Skeletal muscle tissue (tissue), 4 donors: ENCODE results near the gene PPIB. TPM values are rescaled to one million over a fixed set of nuclear protein-coding genes. Genes with fewer than 3 reads are reported as not detected.
A peak's percentile ranks its signal among the peaks of the same experiment; 100 is the strongest.

Experiments
- H3K27ac ChIP-seq: one replicate; pipeline ENCODE4 v1.7.0; 2013; ENCODE audit warnings: mild to moderate bottlenecking, low read depth, low read length, inconsistent platforms
- H3K27me3 ChIP-seq, 3 donors: one replicate each; pipeline ENCODE4 v1.7.0; 2013; ENCODE audit warnings: low read length in 3 of 3; ENCODE audit not compliant: control insufficient read depth in 3 of 3, insufficient read depth in 3 of 3
- H3K36me3 ChIP-seq, 3 donors: one replicate each; pipeline ENCODE4 v1.7.0; 2013; ENCODE audit warnings: low read length in 3 of 3; ENCODE audit not compliant: control insufficient read depth in 3 of 3, insufficient read depth in 3 of 3
- H3K4me1 ChIP-seq, 3 donors: one replicate each; pipeline ENCODE4 v1.7.0; 2013; ENCODE audit warnings: low read length in 3 of 3, mild to moderate bottlenecking in 3 of 3; ENCODE audit not compliant: control insufficient read depth in 3 of 3, insufficient read depth in 3 of 3
- H3K4me3 ChIP-seq, 3 donors: one replicate each; pipeline ENCODE4 v1.7.0; 2013; ENCODE audit warnings: low read length in 3 of 3
- H3K9ac ChIP-seq, 3 donors: one replicate each; pipeline ENCODE4 v1.7.0; 2013; ENCODE audit warnings: low read length in 3 of 3, mild to moderate bottlenecking in 3 of 3, moderate library complexity in 2 of 3, low read depth in 1 of 3
- H3K9me3 ChIP-seq, 3 donors: one replicate each; pipeline ENCODE4 v1.7.0; 2013; ENCODE audit warnings: low read length in 3 of 3; ENCODE audit not compliant: control insufficient read depth in 3 of 3
- total RNA-seq: library from RNA; depleted of rRNA; stranded (reverse); fragments of >200 nt; gene quantifications from one replicate; pipeline ENCODE4 v1.2.3, GENCODE V29; 2014
- donor health status: Osteomylitis.

The PPIB gene
- total RNA-seq, 1 donor from 2014 or later, result 199 TPM

- Histone ChIP-seq H3K9me3 (no peaks in the 10 kb centered on the region), H3K36me3 (peaks cover 25 to 38% (median 36%) of the 10 kb centered on the region in 3 donors), H3K9ac (no peak overlapping the region), H3K4me1 (peaks cover 0 to 3% (median 0%) of the 10 kb centered on the region in 3 donors), H3K27ac (no peak overlapping the region), H3K27me3 (peaks cover 0 to 4% (median 0%) of the 10 kb centered on the region in 3 donors), H3K4me3 (no peak overlapping the region)
These were observed 19.5 kb downstream of the PPIB start for GRCh38 chr15:64143276-64143675.

GRCh38 chr15:64141798-64142512 lies 20.9 kb downstream of the PPIB start:
- H3K36me3 ChIP-seq, result peaks cover 36 to 50% (median 49%) of the 10 kb centered on the region in 3 donors
- no peaks in the 10 kb centered on the region for H3K9me3 ChIP-seq
- peaks cover 0 to 3% (median 0%) of the 10 kb centered on the region in 3 donors for H3K4me1 ChIP-seq
- no peak overlapping the region for H3K4me3 ChIP-seq
- H3K27me3 ChIP-seq, result peaks cover 0 to 4% (median 0%) of the 10 kb centered on the region in 3 donors
- no peak overlapping the region for H3K27ac ChIP-seq
- no peak overlapping the region for H3K9ac ChIP-seq

GRCh38 chr15:64138331-64138941 lies 24.4 kb downstream of the PPIB start:
- no peak overlapping the region for H3K4me3 ChIP-seq
- H3K36me3 ChIP-seq, result peaks cover 52 to 60% (median 57%) of the 10 kb centered on the region in 3 donors
- H3K4me1 ChIP-seq, result peaks cover 0 to 5% (median 3%) of the 10 kb centered on the region in 3 donors
- H3K27me3 ChIP-seq, result no peaks in the 10 kb centered on the region
- H3K27ac ChIP-seq, result no peak overlapping the region
- no peak overlapping the region for H3K9ac ChIP-seq
- no peaks in the 10 kb centered on the region for H3K9me3 ChIP-seq

GRCh38 chr15:64137226-64137833 lies 25.5 kb downstream of the PPIB start:
- Histone ChIP-seq H3K4me3 (no peak overlapping the region), H3K9ac (no peak overlapping the region), H3K36me3 (peaks cover 55 to 64% (median 61%) of the 10 kb centered on the region in 3 donors), H3K9me3 (no peaks in the 10 kb centered on the region), H3K27me3 (no peaks in the 10 kb centered on the region), H3K27ac (no peak overlapping the region), H3K4me1 (peaks cover 0 to 5% (median 3%) of the 10 kb centered on the region in 3 donors)

- Histone ChIP-seq H3K9ac (no peak overlapping the region), H3K9me3 (no peaks in the 10 kb centered on the region), H3K27me3 (no peaks in the 10 kb centered on the region), H3K4me1 (peaks cover 0 to 5% (median 3%) of the 10 kb centered on the region in 3 donors), H3K4me3 (no peak overlapping the region), H3K27ac (no peak overlapping the region), H3K36me3 (peaks cover 63 to 69% (median 66%) of the 10 kb centered on the region in 3 donors)
These were observed 26.5 kb downstream of the PPIB start for GRCh38 chr15:64136347-64136746.

GRCh38 chr15:64134345-64134829 lies 28.4 kb downstream of the PPIB start:
- Histone ChIP-seq H3K9me3 (no peaks in the 10 kb centered on the region), H3K4me1 (peaks cover 0 to 5% (median 0%) of the 10 kb centered on the region in 3 donors), H3K27ac (no peak overlapping the region), H3K36me3 (peaks cover 80 to 86% (median 82%) of the 10 kb centered on the region in 3 donors), H3K4me3 (no peak overlapping the region), H3K27me3 (no peaks in the 10 kb centered on the region), H3K9ac (peak overlapping the region in 1 of 3 donors; percentile 25)

- no peaks in the 10 kb centered on the region for H3K9me3 ChIP-seq
- H3K27ac ChIP-seq, result no peak overlapping the region
- peaks cover 0 to 5% (median 0%) of the 10 kb centered on the region in 3 donors for H3K4me1 ChIP-seq
- no peaks in the 10 kb centered on the region for H3K27me3 ChIP-seq
- H3K9ac ChIP-seq, result peak overlapping the region in 1 of 3 donors; percentile 25
- peaks cover 80 to 89% (median 82%) of the 10 kb centered on the region in 3 donors for H3K36me3 ChIP-seq
- H3K4me3 ChIP-seq, result no peak overlapping the region
These were observed 29.0 kb downstream of the PPIB start for GRCh38 chr15:64133623-64134344.

- Histone ChIP-seq H3K36me3 (peaks cover 74 to 85% (median 83%) of the 10 kb centered on the region in 3 donors), H3K27me3 (no peaks in the 10 kb centered on the region), H3K27ac (no peak overlapping the region), H3K4me1 (peaks cover 0 to 9% (median 3%) of the 10 kb centered on the region in 3 donors), H3K9me3 (no peaks in the 10 kb centered on the region), H3K4me3 (no peak overlapping the region), H3K9ac (no peak overlapping the region)
These were observed 30.6 kb downstream of the PPIB start for GRCh38 chr15:64132217-64132616.

- Histone ChIP-seq H3K4me1 (peaks cover 0 to 9% (median 3%) of the 10 kb centered on the region in 3 donors), H3K9ac (no peak overlapping the region)
These were observed 31.3 kb downstream of the PPIB start for GRCh38 chr15:64131547-64131946.

More at GRCh38 chr15:64131547-64131946, 31.3 kb downstream of the PPIB start:
- H3K36me3 ChIP-seq, result peaks cover 67 to 84% (median 82%) of the 10 kb centered on the region in 3 donors
- H3K4me3 ChIP-seq, result no peak overlapping the region
- no peaks in the 10 kb centered on the region for H3K27me3 ChIP-seq
- no peaks in the 10 kb centered on the region for H3K9me3 ChIP-seq
- H3K27ac ChIP-seq, result no peak overlapping the region
